ENCODE data around the gene IFNAR1.
A peak's percentile ranks its signal among the peaks of the same experiment; 100 is the strongest.
"Not testable (repeated sequence)": the region's sequence is repeated elsewhere in the genome, so short reads cannot be mapped to it uniquely, and the experiment has no call there.

Gene IFNAR1

GRCh38 chr21:33377221-33377920 lies 52.6 kb downstream of the IFNAR1 start:
- TF ChIP-seq, protein P1, sequence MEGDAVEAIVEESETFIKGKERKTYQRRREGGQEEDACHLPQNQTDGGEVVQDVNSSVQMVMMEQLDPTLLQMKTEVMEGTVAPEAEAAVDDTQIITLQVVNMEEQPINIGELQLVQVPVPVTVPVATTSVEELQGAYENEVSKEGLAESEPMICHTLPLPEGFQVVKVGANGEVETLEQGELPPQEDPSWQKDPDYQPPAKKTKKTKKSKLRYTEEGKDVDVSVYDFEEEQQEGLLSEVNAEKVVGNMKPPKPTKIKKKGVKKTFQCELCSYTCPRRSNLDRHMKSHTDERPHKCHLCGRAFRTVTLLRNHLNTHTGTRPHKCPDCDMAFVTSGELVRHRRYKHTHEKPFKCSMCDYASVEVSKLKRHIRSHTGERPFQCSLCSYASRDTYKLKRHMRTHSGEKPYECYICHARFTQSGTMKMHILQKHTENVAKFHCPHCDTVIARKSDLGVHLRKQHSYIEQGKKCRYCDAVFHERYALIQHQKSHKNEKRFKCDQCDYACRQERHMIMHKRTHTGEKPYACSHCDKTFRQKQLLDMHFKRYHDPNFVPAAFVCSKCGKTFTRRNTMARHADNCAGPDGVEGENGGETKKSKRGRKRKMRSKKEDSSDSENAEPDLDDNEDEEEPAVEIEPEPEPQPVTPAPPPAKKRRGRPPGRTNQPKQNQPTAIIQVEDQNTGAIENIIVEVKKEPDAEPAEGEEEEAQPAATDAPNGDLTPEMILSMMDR (IDR thresholded peaks at IDR 0.05; ENCODE audit: borderline replicate concordance, control extremely low read depth, extremely low read depth, insufficient read depth, missing control alignments), result no peak
- no peak for DNase-seq (ENCODE audit: low spot score)
- in situ Hi-C loops (cut with MboI; ENCODE audit: low sequenced_read_pairs, unreplicated experiment), result no loop called here

GRCh38 chr21:33378081-33378480 lies 53.3 kb downstream of the IFNAR1 start:
- no peak for DNase-seq (ENCODE audit: low spot score)
- in situ Hi-C loops (cut with MboI; ENCODE audit: low sequenced_read_pairs, unreplicated experiment), result no loop called here
- TF ChIP-seq, protein P1 (IDR thresholded peaks at IDR 0.05; ENCODE audit: borderline replicate concordance, control extremely low read depth, extremely low read depth, insufficient read depth, missing control alignments), result no peak

DNA sequence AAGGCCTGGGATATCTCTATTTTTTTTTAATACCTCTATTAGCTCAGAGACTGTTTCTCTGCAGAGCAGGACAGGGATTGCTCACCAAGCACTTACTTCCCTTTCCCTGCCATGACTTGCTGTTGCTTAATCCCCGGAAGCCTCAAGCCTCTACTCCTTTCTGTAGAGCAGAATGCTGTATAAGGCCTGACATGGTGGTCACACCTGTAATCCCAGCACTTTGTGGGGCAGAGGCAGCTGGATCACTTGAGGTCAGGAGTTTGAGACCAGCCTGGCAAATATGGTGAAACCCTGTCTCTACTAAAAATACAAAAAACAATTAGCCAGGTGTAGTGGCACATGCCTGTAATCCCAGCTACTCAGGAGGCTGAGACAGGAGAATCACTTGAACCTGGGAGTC lies 55.2 kb downstream of the IFNAR1 start:
- DNase-seq (ENCODE audit: low spot score); in situ Hi-C loops (cut with MboI; ENCODE audit: low sequenced_read_pairs, unreplicated experiment): not testable (repeated sequence)

- peak; percentile 61 for DNase-seq (ENCODE audit: low spot score)
- in situ Hi-C loops (cut with MboI; ENCODE audit: low sequenced_read_pairs, unreplicated experiment), result no loop called here
- TF ChIP-seq, protein P1 (IDR thresholded peaks at IDR 0.05; ENCODE audit: borderline replicate concordance, control extremely low read depth, extremely low read depth, insufficient read depth, missing control alignments), result no peak
Measured at GRCh38 chr21:33380483-33380998, 55.8 kb downstream of the IFNAR1 start.

- in situ Hi-C loops (cut with MboI; ENCODE audit: low sequenced_read_pairs, unreplicated experiment); DNase-seq (ENCODE audit: low spot score): not testable (repeated sequence)
Measured at GRCh38 chr21:33381381-33381780, 56.6 kb downstream of the IFNAR1 start.

DNA sequence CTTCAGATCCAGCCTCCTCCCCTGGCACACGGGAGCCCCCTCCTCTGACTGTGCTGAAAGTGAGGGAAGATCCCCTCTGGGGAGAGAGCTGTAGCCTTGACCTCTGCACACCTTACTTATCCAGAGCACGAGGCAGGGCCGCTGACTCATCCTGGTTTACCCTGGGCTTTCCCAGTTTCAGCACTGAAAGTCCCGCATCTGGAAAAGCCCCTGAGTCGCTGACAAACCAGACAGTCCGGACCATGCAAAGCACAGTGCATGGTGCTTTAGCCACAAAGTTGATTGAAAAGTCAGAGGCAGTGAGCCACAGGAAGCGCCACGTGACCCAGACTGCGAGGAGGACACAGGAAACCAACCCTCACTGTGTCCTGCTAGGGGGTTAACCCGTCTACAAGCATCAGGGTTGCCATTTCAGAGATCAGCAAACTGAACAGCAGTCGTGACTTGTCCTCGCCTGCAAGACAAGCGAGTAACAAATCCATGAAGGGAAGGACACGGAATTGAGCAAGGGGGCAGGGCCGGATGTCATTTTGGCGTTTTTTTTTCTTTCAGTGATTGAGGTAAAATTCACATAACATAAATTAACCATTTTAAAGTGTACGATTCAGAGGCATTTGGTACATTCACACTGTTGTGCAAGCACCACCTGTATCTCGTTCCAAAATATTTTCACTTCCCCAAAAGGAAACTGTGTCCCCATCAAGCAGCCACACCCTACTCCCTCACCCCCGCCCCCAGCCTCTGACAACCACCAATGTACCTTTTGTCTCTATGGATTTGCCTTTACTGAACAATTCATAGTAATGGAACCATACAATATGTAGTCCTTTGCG lies 58.5 kb downstream of the IFNAR1 start:
- in situ Hi-C loops (cut with MboI; ENCODE audit: low sequenced_read_pairs, unreplicated experiment), result no loop called here
- peak; percentile 71 for DNase-seq (ENCODE audit: low spot score)
- TF ChIP-seq, protein P1 (IDR thresholded peaks at IDR 0.05; ENCODE audit: borderline replicate concordance, control extremely low read depth, extremely low read depth, insufficient read depth, missing control alignments), result no peak

DNA sequence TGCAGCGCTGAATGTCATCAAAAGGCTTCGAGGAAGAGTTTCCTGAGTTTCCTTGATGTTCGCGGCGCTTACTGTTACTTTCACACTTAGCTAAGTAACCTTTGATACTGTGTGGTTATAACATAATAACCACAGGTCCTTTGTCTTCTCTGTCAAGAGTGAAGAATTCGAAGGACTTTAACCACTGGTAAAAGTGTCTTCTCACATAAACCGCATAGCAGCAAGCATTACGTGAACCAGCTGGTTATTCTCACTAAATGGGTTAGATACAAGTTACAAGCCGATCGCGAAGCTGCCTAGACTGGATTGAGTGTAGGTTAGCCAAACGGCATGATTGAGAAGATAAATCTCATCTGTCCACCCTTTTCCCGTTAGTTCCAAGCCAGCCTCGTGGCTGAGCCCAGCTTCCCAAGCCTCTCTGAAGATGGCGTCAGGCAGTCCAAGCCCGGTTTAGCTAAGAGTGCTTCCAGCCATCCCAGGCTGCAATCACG lies 60.1 kb downstream of the IFNAR1 start:
- in situ Hi-C loops (cut with MboI; ENCODE audit: low sequenced_read_pairs, unreplicated experiment), result no loop called here
- DNase-seq (ENCODE audit: low spot score), result no peak
- TF ChIP-seq, protein P1 (IDR thresholded peaks at IDR 0.05; ENCODE audit: borderline replicate concordance, control extremely low read depth, extremely low read depth, insufficient read depth, missing control alignments), result no peak
